ENCODE measurements around the gene WARS2.

Gene WARS2

DNA sequence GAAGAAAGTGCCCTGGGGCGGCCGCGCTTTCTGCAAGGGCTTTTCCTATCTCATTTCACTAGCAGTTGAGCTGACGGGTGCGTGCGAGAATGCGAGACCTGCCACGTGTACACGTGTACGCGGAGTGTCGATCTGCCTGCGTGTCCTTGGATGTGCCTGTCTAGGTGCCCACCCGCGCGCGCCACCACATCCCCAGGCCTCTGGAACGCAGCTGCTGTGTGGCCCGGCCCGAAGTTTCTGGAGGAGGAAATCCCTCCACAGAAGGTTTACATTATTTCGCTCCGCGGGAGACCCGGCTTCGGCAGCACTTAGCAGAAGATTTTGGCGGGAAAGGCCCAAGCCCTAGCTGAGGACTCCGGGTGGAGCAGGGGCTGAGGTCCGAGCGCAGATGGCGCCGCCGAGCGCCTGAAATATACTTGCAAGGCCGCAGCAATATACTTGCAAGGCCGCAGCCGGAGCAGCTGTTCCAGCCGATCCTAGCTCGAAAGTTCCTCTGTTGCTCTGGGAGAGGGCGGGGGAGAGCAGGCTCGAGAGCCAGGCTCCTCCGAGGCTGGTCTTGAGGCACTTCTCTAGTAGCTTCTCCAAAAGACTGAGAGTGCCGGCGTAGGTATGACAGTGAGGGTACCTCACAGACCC lies 156.2 kb downstream of the WARS2 start:
- peak; percentile 72 for DNase-seq (ENCODE audit: low spot score)

- no peak for DNase-seq (ENCODE audit: low spot score)
Measured at GRCh38 chr1:118983558-118984041, 156.9 kb downstream of the WARS2 start.

DNA sequence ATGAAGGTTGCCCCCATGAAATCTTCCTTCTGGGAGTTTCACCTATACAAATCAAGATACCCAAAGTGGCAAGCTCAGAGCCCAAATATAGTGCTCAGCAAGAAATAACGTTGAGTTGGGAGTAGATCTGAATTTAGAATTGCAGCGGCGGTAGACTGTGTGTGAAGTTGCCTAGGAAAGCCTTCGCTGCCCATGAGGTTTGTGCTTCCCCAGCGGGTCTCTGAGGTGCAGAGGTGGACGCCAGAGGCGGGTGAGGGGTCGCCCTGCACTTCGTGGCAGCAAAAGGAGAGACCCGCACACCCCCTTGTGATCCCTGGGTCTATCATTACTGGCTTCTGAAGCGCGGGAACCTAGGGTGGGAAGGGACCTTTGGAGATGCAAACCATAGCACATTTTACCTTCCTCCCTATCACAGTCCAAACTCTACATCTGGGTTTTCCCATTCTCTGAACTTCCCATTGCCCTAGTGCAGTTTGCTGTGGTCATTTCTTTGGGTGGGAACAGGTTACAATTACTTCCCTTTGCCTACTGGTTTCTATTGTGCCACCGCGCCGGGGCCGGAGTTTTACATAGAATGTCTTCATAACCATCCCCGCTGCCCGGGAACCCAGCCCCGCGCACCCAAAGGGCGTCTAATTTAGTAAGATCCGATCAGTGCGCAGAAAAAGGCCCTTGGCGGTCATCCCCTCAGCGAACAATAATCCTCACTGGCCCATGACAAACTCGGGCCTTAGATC lies 157.5 kb downstream of the WARS2 start:
- no peak for DNase-seq (ENCODE audit: low spot score)

- no peak for DNase-seq (ENCODE audit: low spot score)
Measured at GRCh38 chr1:118982266-118982665, 158.2 kb downstream of the WARS2 start.

- no peak for DNase-seq (ENCODE audit: low spot score)
Measured at GRCh38 chr1:118981436-118981835, 159.0 kb downstream of the WARS2 start.

Measured in iPS-NIHi11 (cell line).